ENCODE data around the gene HSD17B7.
"Not testable (repeated sequence)": the region's sequence is repeated elsewhere in the genome, so short reads cannot be mapped to it uniquely, and the experiment has no call there.

HSD17B7 gene

DNA sequence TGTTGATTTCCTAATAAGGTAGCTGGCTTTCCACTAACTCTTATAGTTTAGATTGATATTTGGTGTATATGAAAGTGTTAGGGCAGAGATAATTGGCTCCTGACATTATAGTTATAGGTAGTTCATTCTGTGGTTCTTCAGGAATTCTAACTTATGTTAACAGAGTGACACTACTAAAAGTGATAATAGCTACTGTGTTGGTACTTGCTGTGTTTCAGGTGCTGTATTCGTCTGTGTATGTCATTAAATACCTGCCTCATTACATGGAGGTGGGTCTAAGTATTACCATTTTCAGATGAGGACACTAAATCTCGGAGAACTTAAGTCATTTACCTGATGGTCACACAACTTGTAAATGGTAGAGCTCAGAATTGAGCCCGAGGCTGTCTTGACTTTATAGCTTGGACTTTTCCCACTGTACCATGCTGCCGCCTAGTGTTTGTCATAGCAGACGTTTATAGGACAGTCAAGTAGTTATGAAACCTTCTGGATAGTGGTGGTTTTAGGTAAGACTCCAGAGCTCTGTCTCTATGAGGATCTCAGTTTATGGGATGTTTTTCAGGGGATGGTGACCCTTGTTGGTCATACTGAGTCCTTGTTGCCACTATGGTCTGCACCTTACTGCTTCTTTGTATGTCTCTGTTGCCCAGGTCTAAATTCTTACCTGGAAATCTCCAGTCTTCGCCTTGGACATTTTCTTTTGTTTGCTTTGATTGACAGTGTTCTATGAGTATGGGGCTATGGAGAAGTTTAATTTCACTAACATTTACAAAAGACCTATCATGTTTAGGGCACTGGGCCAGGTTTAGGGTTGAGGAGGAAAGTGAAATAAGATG, 9.7 kb downstream of the HSD17B7 start:
- not testable (repeated sequence) for H3K4me3 ChIP-seq (replicated peaks; ENCODE audit: insufficient read depth, low read length); H3K27ac ChIP-seq (replicated peaks); H3K27me3 ChIP-seq (ENCODE audit: insufficient read depth, poor library complexity, severe bottlenecking)
- TF ChIP-seq, protein P1, sequence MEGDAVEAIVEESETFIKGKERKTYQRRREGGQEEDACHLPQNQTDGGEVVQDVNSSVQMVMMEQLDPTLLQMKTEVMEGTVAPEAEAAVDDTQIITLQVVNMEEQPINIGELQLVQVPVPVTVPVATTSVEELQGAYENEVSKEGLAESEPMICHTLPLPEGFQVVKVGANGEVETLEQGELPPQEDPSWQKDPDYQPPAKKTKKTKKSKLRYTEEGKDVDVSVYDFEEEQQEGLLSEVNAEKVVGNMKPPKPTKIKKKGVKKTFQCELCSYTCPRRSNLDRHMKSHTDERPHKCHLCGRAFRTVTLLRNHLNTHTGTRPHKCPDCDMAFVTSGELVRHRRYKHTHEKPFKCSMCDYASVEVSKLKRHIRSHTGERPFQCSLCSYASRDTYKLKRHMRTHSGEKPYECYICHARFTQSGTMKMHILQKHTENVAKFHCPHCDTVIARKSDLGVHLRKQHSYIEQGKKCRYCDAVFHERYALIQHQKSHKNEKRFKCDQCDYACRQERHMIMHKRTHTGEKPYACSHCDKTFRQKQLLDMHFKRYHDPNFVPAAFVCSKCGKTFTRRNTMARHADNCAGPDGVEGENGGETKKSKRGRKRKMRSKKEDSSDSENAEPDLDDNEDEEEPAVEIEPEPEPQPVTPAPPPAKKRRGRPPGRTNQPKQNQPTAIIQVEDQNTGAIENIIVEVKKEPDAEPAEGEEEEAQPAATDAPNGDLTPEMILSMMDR (IDR thresholded peaks at IDR 0.05; ENCODE audit: insufficient read depth, low read length) = peak; percentile 45
- DNase-seq (ENCODE audit: low read depth in 1 of 2, low spot score in 1 of 2) = peak; percentile 11 to 28

DNA sequence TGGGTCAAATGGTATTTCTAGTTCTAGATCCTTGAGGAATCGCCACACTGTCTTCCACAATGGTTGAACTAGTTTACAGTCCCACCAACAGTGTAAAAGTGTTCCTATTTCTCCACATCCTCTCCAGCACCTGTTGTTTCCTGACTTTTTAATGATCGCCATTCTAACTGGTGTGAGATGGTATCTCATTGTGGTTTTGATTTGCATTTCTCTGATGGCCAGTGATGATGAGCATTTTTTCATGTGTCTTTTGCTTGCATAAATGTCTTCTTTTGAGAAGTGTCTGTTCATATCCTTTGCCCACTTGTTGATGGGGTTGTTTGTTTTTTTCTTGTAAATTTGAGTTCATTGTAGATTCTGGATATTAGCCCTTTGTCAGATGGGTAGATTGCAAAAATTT, 17.0 kb downstream of the HSD17B7 start:
- not testable (repeated sequence) for H3K27me3 ChIP-seq (ENCODE audit: insufficient read depth, poor library complexity, severe bottlenecking); H3K4me3 ChIP-seq (replicated peaks; ENCODE audit: insufficient read depth, low read length); DNase-seq (ENCODE audit: low read depth in 1 of 2, low spot score in 1 of 2); H3K27ac ChIP-seq (replicated peaks)

DNA sequence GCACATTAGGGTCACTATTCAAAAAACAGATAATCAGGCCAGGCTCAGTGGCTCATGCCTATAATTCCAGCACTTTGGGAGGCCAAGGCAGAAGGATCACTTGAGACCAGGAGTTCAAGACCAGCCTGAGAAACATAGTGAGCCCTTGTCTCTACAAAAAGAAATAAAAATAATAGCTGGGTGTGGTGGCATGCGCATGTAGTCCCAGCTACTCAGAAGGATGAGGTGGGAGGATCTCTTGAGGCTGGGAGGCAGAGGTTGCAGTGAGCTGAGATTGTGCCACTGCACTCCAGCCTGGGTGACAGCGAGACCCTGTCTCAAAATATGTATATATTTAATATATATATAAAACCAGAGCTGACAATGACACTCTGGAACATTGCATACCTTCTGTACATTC, 21.9 kb downstream of the HSD17B7 start:
- H3K4me3 ChIP-seq (replicated peaks; ENCODE audit: insufficient read depth, low read length); DNase-seq (ENCODE audit: low read depth in 1 of 2, low spot score in 1 of 2); H3K27me3 ChIP-seq (ENCODE audit: insufficient read depth, poor library complexity, severe bottlenecking); H3K27ac ChIP-seq (replicated peaks): not testable (repeated sequence)

DNA sequence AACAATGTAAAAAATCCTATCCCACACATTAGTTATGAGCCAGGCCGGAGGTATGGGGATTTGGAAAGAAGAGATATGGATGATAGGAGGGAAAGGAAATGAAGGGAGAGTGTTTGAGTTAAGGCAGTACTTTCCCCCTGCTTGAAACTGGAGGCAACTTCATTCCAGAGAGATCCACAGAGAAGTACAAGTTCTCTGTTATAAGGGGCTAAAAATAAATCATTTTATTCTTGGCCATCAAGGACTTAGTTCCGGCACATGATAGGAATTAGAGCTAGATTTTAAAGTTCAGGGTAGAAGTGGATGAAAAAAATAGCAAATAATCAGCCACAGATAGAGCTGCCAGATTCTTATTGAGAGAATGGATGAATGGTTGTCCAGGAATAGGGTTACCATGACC, 27.6 kb downstream of the HSD17B7 start:
- not testable (repeated sequence) for H3K4me3 ChIP-seq (replicated peaks; ENCODE audit: insufficient read depth, low read length); DNase-seq (ENCODE audit: low read depth in 1 of 2, low spot score in 1 of 2); H3K27ac ChIP-seq (replicated peaks)
- peaks cover 11% of the 10 kb centered on the region for H3K27me3 ChIP-seq (ENCODE audit: insufficient read depth, poor library complexity, severe bottlenecking)

DNA sequence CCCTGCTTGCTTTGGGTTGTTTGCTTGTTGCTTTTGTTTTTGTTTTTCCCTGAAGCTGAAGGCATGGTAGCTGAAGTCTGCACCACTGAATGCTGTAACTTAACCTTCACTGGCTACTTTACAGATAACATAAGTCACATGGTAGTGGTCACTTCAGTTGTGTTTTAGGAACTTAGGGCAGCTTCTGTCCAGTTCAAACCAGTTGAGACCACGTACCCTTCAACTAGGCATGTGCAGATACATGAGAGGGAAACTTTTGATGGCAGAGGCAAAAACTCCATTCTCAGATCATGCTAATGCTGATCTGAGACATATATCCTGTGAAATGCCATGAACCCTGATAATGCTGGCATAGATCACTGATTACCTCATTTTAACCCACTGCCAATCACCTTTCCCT, 28.2 kb downstream of the HSD17B7 start:
- not testable (repeated sequence) for DNase-seq (ENCODE audit: low read depth in 1 of 2, low spot score in 1 of 2); H3K27ac ChIP-seq (replicated peaks); H3K4me3 ChIP-seq (replicated peaks; ENCODE audit: insufficient read depth, low read length)
- H3K27me3 ChIP-seq (ENCODE audit: insufficient read depth, poor library complexity, severe bottlenecking) = peaks cover 12% of the 10 kb centered on the region

DNA sequence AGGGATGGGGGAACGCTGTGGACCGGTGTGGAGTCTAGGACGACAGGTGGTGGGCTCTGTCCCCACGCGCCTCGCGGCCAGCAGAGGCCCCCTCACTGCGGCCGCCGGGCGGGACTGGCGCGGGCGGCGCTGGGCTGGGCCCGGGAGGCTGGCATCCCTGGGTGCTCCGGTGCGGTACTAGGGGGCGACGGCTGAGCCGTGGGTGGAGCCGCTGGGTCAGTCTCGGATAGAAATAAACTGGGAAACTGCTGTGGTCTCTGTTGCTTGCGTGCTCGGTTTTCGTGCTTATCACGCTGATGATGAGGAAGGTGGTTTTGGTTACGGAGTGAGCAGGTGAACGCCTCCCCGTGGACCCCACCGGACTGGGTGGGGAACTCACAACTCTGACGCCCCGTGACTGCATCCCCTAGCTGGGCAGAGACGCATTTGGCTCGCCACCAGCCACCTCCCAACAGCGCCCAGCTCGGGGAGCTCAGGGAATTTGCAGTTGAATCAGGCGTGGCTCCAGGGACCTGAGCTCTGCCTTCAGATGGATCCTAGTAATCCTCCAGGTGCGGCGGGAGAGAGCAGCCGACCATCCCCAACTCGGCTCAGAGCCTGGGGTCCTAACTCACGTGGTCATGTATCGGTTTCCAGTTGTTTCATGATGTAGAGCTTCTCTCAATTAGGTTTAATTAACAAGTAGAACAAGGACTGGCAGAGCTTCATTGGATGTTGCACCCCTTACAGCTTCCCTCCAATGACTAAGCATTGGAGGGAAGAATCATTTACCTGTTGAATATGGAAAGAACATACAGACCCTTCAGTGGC, 32.1 kb downstream of the HSD17B7 start:
- peaks cover 14% of the 10 kb centered on the region for H3K27me3 ChIP-seq (ENCODE audit: insufficient read depth, poor library complexity, severe bottlenecking)
- no peak for DNase-seq (ENCODE audit: low read depth in 1 of 2, low spot score in 1 of 2)
- no peak overlapping the region for H3K27ac ChIP-seq (replicated peaks)
- no peak overlapping the region for H3K4me3 ChIP-seq (replicated peaks; ENCODE audit: insufficient read depth, low read length)
- no peak for TF ChIP-seq POLR2AphosphoS5 (IDR thresholded peaks at IDR 0.05; ENCODE audit: low read depth)
- TF ChIP-seq, protein P2, sequence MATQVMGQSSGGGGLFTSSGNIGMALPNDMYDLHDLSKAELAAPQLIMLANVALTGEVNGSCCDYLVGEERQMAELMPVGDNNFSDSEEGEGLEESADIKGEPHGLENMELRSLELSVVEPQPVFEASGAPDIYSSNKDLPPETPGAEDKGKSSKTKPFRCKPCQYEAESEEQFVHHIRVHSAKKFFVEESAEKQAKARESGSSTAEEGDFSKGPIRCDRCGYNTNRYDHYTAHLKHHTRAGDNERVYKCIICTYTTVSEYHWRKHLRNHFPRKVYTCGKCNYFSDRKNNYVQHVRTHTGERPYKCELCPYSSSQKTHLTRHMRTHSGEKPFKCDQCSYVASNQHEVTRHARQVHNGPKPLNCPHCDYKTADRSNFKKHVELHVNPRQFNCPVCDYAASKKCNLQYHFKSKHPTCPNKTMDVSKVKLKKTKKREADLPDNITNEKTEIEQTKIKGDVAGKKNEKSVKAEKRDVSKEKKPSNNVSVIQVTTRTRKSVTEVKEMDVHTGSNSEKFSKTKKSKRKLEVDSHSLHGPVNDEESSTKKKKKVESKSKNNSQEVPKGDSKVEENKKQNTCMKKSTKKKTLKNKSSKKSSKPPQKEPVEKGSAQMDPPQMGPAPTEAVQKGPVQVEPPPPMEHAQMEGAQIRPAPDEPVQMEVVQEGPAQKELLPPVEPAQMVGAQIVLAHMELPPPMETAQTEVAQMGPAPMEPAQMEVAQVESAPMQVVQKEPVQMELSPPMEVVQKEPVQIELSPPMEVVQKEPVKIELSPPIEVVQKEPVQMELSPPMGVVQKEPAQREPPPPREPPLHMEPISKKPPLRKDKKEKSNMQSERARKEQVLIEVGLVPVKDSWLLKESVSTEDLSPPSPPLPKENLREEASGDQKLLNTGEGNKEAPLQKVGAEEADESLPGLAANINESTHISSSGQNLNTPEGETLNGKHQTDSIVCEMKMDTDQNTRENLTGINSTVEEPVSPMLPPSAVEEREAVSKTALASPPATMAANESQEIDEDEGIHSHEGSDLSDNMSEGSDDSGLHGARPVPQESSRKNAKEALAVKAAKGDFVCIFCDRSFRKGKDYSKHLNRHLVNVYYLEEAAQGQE (IDR thresholded peaks at IDR 0.05; ENCODE audit: insufficient replicate concordance, low read depth) = no peak
- TF ChIP-seq, protein P1 (IDR thresholded peaks at IDR 0.05; ENCODE audit: insufficient read depth, low read length) = no peak
- no peak for TF ChIP-seq GABPA (IDR thresholded peaks at IDR 0.05; ENCODE audit: low read depth)
